ENCODE data around the gene KRTAP9-6. TPM values are rescaled to one million over a fixed set of nuclear protein-coding genes. Genes with fewer than 3 reads are reported as not detected.
"Not testable (repeated sequence)": the region's sequence is repeated elsewhere in the genome, so short reads cannot be mapped to it uniquely, and the experiment has no call there.

The KRTAP9-6 gene
- polyA plus RNA-seq, 1 donor from 2014 or later: not detected

DNA sequence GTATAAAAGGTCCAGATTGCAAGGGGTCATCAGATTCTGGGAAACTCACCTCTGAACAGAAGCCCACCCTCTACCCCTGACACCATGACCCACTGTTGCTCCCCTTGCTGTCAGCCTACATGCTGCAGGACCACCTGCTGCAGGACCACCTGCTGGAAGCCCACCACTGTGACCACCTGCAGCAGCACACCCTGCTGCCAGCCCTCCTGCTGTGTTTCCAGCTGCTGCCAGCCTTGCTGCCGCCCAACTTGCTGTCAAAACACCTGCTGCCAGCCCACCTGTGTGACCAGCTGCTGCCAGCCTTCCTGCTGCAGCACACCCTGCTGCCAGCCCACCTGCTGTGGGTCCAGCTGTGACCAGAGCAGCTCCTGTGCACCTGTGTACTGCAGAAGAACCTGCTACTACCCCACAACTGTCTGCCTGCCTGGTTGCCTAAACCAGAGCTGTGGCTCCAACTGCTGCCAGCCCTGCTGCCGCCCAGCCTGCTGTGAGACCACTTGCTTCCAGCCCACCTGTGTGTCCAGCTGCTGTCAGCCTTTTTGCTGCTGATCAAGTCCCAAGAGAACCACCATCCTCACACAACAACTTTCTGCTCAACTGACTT lies 15.4 kb upstream of the KRTAP9-6 start, which contains the start of gene KRTAP9-4:
Gene KRTAP9-4, plus strand, starts transcription at position 51 of the 604 bp plus-strand sequence. Its CDS starts 34 bp downstream, at position 85.
- not testable (repeated sequence) for H3K4me3 ChIP-seq (ENCODE audit: low read length); H3F3A ChIP-seq (ENCODE audit: insufficient read depth, low read length, poor library complexity, severe bottlenecking); H3K4me2 ChIP-seq (ENCODE audit: low read length); H3K9ac ChIP-seq (ENCODE audit: low read length); H2AFZ ChIP-seq (ENCODE audit: low read depth, low read length); H3K79me2 ChIP-seq (replicated peaks; ENCODE audit: insufficient read depth, low read length); H3K9me2 ChIP-seq (ENCODE audit: insufficient read depth, low read length); H4K20me1 ChIP-seq (ENCODE audit: insufficient read depth); H3K9me3 ChIP-seq (ENCODE audit: low read length); H3K36me3 ChIP-seq (ENCODE audit: insufficient read depth, low read length); H3K27ac ChIP-seq (ENCODE audit: low read length); H3K27me3 ChIP-seq (ENCODE audit: insufficient read depth, low read depth, low read length)

GRCh38 chr17:41251261-41251660 lies 13.9 kb upstream of the KRTAP9-6 start:
- H3K36me3 ChIP-seq (ENCODE audit: insufficient read depth, low read length): no peaks in the 10 kb centered on the region
- TF ChIP-seq SMC3 (conservative IDR thresholded peaks at IDR 0.05; ENCODE audit: poor library complexity): no peak
- no peak for TF ChIP-seq EP300 (conservative IDR thresholded peaks at IDR 0.05; ENCODE audit: poor library complexity, severe bottlenecking)
- TF ChIP-seq EZH2 (IDR thresholded peaks at IDR 0.05; ENCODE audit: borderline replicate concordance, insufficient read depth, low read length, poor library complexity, severe bottlenecking): no peak
- TF ChIP-seq TAF1 (IDR thresholded peaks at IDR 0.05; ENCODE audit: low read depth): no peak
- TF ChIP-seq POLR2AphosphoS5 (IDR thresholded peaks at IDR 0.05): no peak
- no peak for TF ChIP-seq RAD21 (conservative IDR thresholded peaks at IDR 0.05)
- no peak for TF ChIP-seq REST (IDR thresholded peaks at IDR 0.05; ENCODE audit: borderline replicate concordance)
- TF ChIP-seq MXI1 (conservative IDR thresholded peaks at IDR 0.05; ENCODE audit: poor library complexity, severe bottlenecking): no peak
- TF ChIP-seq, protein P1, sequence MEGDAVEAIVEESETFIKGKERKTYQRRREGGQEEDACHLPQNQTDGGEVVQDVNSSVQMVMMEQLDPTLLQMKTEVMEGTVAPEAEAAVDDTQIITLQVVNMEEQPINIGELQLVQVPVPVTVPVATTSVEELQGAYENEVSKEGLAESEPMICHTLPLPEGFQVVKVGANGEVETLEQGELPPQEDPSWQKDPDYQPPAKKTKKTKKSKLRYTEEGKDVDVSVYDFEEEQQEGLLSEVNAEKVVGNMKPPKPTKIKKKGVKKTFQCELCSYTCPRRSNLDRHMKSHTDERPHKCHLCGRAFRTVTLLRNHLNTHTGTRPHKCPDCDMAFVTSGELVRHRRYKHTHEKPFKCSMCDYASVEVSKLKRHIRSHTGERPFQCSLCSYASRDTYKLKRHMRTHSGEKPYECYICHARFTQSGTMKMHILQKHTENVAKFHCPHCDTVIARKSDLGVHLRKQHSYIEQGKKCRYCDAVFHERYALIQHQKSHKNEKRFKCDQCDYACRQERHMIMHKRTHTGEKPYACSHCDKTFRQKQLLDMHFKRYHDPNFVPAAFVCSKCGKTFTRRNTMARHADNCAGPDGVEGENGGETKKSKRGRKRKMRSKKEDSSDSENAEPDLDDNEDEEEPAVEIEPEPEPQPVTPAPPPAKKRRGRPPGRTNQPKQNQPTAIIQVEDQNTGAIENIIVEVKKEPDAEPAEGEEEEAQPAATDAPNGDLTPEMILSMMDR (IDR thresholded peaks at IDR 0.05; ENCODE audit: poor library complexity, severe bottlenecking): no peak
- H3K9ac ChIP-seq (ENCODE audit: low read length): no peak overlapping the region
- no peaks in the 10 kb centered on the region for H3F3A ChIP-seq (ENCODE audit: insufficient read depth, low read length, poor library complexity, severe bottlenecking)
- no peak overlapping the region for H3K27ac ChIP-seq (ENCODE audit: low read length)
- H2AFZ ChIP-seq (ENCODE audit: low read depth, low read length): no peak overlapping the region
- H3K79me2 ChIP-seq (replicated peaks; ENCODE audit: insufficient read depth, low read length): no peaks in the 10 kb centered on the region
- no peaks in the 10 kb centered on the region for H4K20me1 ChIP-seq (ENCODE audit: insufficient read depth)
- no peaks in the 10 kb centered on the region for H3K27me3 ChIP-seq (ENCODE audit: insufficient read depth, low read depth, low read length)
- H3K9me3 ChIP-seq (ENCODE audit: low read length): no peaks in the 10 kb centered on the region
- H3K4me2 ChIP-seq (ENCODE audit: low read length): no peak overlapping the region
- no peak overlapping the region for H3K4me3 ChIP-seq (ENCODE audit: low read length)
- H3K9me2 ChIP-seq (ENCODE audit: insufficient read depth, low read length): no peaks in the 10 kb centered on the region

Data from neural cell (in vitro differentiated cells).